Germinal center (tissue), 1 donor: ENCODE results near the gene OLFM3.

ENCODE experiments used
- DNase-seq: peaks from one replicate; pipeline ENCODE4 v3.0.0; 2012; ENCODE audit warnings: mixed read lengths, low spot score

OLFM3 gene

GRCh38 chr1:101945884-101946283 lies 50.8 kb downstream of the OLFM3 start:
- no peak for DNase-seq

DNA sequence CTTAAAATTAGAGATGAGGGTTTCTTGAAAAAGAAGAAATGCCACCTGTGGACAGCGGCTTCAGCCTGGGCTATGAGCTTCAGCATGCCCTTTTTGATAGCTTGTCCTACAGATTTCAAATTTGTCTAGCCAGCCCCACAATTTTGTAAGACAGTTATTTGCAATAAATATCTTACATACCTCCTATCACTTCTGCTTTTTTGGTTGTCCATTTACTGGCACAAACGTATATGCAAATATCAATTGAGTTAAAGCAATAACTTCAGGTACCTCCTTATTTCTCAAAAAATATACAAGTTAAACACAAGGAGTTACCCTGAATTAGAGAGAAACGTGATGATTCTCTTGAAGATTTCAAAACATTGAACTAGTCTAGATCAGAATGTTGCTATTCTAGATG lies 53.5 kb downstream of the OLFM3 start:
- no peak for DNase-seq

- no peak for DNase-seq
These were observed 54.1 kb downstream of the OLFM3 start for GRCh38 chr1:101942516-101943193.

DNA sequence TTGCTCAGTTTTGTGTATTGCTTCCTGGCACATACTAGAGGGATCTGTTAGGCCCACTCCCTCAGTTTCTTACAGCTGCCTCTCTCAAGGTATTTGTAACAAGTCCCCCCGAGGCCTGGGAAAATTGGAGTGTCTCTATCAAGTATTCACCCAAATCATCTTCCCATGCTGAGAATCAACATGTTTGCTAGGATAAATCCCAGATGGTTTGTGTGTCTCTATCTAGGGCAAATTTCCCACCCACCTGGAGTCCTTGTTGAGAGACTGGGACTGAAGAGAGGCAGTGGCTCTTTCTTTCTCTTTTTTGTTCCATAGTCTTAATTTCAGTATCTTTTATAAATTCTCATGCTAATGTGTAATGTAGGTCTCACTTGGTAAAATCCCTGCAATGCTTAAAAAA lies 58.0 kb downstream of the OLFM3 start:
- no peak for DNase-seq

DNA sequence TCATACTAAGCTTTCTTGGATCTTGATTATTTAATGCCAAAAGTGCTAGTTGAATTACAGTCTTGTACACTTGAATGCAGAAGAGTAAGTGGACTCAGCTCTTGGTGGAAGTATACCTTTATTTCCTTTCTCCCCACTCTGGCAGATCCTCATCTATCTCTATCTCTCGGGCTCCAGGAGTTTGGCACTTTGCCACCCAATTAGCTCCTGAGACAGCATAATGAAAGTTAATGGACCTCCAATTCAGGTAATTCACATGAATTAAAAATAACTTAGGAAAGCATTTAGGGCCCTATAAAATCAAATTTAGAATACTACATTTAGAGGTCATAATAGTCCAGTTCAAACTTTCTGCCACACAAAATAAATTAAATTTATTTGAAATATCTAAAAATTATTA lies 67.4 kb downstream of the OLFM3 start:
- DNase-seq: no peak

DNA sequence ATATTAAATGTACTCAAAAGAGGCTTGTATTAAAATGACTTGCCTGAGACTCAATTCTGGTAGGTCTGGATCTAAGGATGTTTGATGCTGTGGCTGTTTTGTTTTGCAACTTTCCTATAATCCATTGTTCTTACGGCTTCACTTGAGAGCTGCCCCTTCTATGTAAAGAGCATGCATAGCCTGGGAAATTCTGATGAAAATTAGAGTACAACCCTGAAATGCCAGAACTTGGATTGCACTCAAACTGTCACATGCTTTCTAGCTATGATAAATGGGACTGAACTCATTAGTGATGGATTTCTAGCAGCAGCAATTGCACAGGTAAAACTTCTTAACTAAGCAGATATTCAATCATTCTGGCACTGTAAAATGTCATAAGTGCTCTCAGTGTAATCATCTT lies 67.9 kb downstream of the OLFM3 start:
- no peak for DNase-seq

DNA sequence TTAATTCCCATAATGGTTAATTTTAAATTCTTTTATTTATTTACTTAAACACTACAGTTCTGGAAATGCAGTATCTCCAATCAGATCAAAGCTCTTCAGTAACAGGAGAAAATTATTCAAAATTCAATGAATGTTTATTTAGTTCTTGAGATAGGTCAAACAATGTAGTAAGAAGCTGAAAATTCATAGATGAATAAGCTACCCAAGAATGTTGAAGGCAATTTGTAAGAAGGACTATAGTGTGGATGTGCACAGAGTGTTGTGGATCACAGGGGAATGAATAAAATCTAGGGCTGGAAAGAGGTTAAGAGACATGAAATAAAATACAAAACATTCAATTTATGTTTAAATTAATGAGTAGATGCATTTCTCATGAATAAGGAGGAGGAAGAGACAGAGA lies 72.0 kb downstream of the OLFM3 start:
- no peak for DNase-seq

- no peak for DNase-seq
These were observed 76.1 kb downstream of the OLFM3 start for GRCh38 chr1:101920577-101920976.

- DNase-seq: no peak
These were observed 78.4 kb downstream of the OLFM3 start for GRCh38 chr1:101918277-101918676.

- no peak for DNase-seq
These were observed 81.1 kb downstream of the OLFM3 start for GRCh38 chr1:101915597-101915996.

GRCh38 chr1:101914473-101915242 lies 82.1 kb downstream of the OLFM3 start:
- DNase-seq: no peak

- DNase-seq: no peak
These were observed 84.8 kb downstream of the OLFM3 start for GRCh38 chr1:101911894-101912293.

- DNase-seq: no peak
These were observed 87.7 kb downstream of the OLFM3 start for GRCh38 chr1:101908980-101909379.

- no peak for DNase-seq
These were observed 89.5 kb downstream of the OLFM3 start for GRCh38 chr1:101907264-101907663.

- DNase-seq: no peak
These were observed 91.4 kb downstream of the OLFM3 start for GRCh38 chr1:101905283-101905835.

- DNase-seq: no peak
These were observed 94.5 kb downstream of the OLFM3 start for GRCh38 chr1:101902199-101902598.

DNA sequence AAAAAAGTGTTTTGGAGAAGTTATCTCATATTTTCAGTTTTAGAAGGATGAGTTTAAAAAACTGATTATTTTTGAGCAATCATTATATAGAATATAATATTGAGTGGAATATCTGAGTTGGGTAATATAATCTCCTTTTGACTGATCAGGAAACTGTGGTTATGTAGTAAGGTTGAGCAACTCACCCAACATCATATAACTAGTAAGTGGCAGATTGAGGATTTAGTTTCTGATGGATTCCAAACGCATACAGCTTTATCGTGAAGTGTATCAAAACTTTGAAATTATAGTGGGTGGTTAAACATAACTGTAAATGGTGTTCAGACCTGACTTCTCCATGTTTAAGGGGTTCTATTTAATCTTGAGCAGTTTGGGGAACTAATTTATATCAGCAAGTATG lies 98.6 kb downstream of the OLFM3 start:
- no peak for DNase-seq

GRCh38 chr1:101884621-101885020 lies 112.1 kb downstream of the OLFM3 start:
- DNase-seq: no peak

DNA sequence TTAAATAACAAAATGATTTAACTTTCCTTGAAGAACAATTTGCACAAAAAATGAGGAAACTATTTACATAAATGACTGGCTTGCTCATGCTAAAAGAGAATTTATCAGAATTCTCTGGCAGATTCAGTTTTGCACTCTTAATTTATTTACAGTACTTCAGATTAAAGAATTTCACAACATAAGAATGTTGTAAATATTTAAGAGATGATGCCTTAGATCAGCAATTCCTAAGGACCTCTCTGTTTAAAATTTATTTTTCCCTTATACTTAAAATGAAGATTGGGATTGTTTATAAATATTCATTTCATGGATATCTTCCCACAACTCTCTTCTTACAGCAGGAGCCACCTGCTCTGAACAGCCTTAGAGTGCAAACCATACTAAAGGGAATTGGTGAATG lies 120.8 kb downstream of the OLFM3 start:
- no peak for DNase-seq

DNA sequence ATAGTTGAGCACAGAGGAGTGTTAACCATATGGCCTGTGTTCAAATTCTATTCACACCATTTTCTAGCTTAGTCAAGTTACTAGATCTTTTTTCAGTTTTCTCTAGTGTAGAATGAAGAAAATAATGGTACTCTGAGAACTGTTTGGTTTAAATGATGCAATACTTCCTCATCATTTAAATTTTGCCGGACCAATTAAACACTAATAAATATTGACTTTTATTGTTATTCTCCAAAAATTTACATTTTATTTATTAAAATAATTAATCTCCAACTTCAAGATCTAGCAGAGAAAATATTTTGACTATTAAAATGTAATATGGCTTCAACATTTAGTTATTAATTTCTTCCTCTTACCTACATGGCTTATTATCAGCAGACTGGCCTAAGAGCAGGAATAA lies 123.1 kb downstream of the OLFM3 start:
- no peak for DNase-seq

DNA sequence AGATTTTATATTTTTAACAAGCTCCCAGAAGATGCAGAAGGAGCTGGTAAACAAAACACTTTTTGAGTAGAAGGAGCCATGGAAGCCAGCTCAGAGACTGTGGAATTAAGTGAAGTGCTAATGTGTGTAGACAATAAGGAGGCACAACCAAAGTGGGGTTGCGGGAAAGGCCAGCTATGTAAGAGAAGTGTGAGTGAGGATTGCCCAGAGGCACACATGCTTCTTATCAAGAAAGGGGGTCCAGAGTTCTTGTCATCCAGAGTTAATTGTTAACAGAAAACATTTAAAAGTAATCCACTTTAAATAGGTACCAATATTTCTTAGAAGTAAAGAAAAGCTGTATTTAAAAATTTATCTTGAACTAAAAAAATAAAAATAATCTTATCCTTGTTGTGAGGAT lies 136.8 kb downstream of the OLFM3 start:
- DNase-seq: no peak

DNA sequence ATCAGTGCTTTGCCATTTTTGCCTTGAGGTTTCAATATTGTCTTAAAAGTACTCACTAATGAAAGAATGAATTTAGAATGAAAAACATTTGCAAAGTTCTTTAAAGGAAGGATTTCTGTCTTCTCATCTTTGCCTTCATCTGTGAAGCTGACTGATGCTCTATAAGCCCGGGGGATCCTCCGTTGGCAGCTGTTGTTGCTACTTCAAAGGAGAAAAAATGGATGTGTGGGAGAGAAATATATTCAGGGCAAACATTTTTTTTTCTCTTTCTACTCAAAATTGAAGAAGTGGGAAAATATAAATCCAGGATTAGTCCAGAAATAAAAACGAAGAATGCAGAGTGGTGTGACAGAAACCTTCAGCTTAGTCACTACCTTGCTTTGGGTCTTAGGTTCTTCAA lies 142.5 kb downstream of the OLFM3 start:
- no peak for DNase-seq

- DNase-seq: no peak
These were observed 143.8 kb downstream of the OLFM3 start for GRCh38 chr1:101852936-101853335.

- no peak for DNase-seq
These were observed 147.4 kb downstream of the OLFM3 start for GRCh38 chr1:101849356-101849755.
